Adipocyte (in vitro differentiated cells): ENCODE measurements around the gene COPE.

ENCODE experiments used
- DNase-seq: peaks from one replicate; pipeline ENCODE4 v3.0.0-alpha.2; 2015; ENCODE audit warnings: low read depth
- H3K27me3 ChIP-seq: replicated peaks from 2 replicates; pipeline ENCODE4 v1.7.0; 2013; ENCODE audit warnings: mild to moderate bottlenecking, low read length, moderate library complexity; ENCODE audit not compliant: control insufficient read depth, insufficient read depth
- H3K36me3 ChIP-seq: 2 replicates; pipeline ENCODE4 v1.7.0; 2013; ENCODE audit warnings: low read length, mild to moderate bottlenecking, moderate library complexity; ENCODE audit not compliant: control insufficient read depth, insufficient read depth, severe bottlenecking
- H3K4me1 ChIP-seq: 2 replicates; pipeline ENCODE4 v1.7.0; 2013; ENCODE audit warnings: mild to moderate bottlenecking, low read length, moderate library complexity; ENCODE audit not compliant: control insufficient read depth, insufficient read depth
- H3K4me3 ChIP-seq: 2 replicates; pipeline ENCODE4 v1.7.0; 2013; ENCODE audit warnings: mild to moderate bottlenecking, low read length, moderate library complexity
- H3K9ac ChIP-seq: 2 replicates; pipeline ENCODE4 v1.7.0; 2013; ENCODE audit warnings: mild to moderate bottlenecking, low read length, moderate library complexity
- H3K9me3 ChIP-seq: 2 replicates; pipeline ENCODE4 v1.7.0; 2013; ENCODE audit warnings: mild to moderate bottlenecking, low read length, moderate library complexity; ENCODE audit not compliant: control insufficient read depth

COPE gene

DNA sequence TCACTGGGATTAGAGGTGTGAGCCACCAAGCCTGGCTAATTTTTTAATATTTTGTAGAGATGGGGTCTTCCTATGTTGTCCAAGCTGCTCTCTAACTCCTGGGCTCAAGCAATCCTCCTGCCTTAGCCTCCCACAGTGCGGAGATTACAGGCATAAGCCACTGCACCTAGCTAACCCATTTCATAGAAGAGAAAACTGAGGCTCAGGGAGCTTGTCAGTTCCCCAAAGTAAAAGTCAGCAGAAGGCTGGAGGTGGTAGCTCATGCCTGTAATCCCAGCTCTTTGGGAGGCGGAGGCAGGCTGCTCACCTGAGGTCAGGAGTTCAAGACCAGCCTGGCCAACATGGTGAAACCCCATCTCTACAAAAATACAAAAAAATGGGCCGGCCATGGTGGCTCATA, 30.7 kb upstream of the COPE start:
- H3K4me3 ChIP-seq: no peak overlapping the region
- no peaks in the 10 kb centered on the region for H3K36me3 ChIP-seq
- H3K9me3 ChIP-seq: no peaks in the 10 kb centered on the region
- no peaks in the 10 kb centered on the region for H3K4me1 ChIP-seq
- no peaks in the 10 kb centered on the region for H3K27me3 ChIP-seq
- H3K9ac ChIP-seq: no peak overlapping the region
- no peak for DNase-seq

DNA sequence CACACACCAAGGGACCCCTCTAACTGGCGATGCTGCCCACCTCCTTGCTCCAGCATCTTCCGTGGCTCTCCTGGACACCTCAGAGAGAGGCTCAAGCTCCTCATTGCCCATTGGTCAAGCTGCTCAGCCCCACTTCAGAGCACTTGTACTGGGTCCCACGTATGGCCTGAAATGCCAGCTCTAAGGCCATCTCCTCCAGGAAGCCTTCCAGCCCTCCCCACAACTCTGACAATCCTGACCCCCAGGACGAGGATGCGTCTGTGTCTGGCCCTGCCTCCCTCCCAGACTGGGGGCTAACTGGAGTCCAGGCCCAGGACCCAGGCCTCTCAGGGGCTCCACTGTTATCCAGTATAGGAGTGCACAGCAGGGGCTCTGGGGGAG, 29.8 kb upstream of the COPE start:
- no peaks in the 10 kb centered on the region for H3K36me3 ChIP-seq
- no peak overlapping the region for H3K4me3 ChIP-seq
- no peaks in the 10 kb centered on the region for H3K27me3 ChIP-seq
- DNase-seq: no peak
- no peaks in the 10 kb centered on the region for H3K4me1 ChIP-seq
- H3K9me3 ChIP-seq: no peaks in the 10 kb centered on the region
- no peak overlapping the region for H3K9ac ChIP-seq

DNA sequence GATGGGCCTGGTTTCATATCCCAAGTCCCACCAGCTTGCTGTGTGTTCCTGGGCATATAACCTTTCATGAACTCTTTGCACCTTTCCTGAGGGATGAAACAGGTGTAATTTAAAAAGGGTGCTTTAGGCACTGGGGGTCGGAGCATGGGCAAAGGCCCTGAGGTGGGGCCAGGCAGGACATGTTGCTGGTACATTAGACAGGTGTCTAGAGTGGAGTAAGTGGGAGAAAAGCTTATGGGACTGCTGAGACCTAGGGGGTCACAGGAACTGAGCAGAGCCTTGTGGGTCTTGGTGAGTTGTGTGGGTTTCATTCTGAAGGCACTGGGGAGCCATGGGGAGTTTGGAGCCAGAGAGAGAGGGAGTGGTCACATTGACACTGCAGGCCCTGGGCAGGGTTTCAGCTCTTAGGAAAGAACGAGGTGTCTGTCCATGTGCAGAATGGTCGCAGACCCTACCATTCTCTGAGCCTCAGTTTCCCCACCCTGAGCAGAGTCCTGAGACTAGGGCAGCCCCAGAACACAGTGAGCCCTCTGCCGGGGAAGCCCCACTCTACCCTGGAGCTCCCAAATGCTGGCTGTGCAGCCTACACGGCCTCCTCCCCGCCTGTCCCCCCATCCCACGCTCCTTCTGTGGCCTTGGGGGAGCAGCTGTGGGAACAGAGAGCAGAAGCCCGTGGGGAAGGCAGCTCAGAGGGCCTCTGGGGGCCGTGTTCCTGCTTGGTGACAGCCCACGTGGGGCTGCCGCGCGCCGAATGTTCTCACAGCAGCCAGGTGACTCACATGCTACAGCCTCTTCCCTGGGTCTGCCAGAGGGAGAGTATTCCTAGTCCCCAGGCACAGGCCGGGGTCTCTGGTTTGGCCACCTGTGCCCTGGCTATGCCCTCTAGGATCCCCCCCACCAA, 29.1 kb upstream of the COPE start:
- no peak overlapping the region for H3K9ac ChIP-seq
- no peaks in the 10 kb centered on the region for H3K27me3 ChIP-seq
- H3K9me3 ChIP-seq: no peaks in the 10 kb centered on the region
- no peak for DNase-seq
- no peaks in the 10 kb centered on the region for H3K36me3 ChIP-seq
- no peaks in the 10 kb centered on the region for H3K4me1 ChIP-seq
- no peak overlapping the region for H3K4me3 ChIP-seq

DNA sequence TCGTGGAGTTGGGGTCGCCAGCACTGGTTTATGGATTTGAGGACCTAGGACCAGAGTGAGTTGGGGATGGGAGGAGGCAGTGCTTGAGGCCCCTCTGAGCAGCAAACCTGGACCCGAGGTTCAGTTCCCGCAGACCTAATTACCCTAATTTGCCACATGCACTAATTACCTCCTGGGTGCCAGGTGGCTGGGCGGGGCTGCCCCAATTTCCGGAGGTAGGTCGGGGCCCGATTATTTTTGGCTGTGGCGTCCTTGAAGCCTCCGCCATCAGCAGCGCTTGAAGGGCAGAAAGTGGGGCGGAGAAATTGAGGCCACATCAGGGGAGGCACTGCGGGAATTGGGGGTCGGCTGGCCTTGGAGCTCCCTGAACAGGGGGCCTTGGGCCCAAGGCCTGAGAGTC, 27.7 kb upstream of the COPE start:
- no peak for DNase-seq

DNA sequence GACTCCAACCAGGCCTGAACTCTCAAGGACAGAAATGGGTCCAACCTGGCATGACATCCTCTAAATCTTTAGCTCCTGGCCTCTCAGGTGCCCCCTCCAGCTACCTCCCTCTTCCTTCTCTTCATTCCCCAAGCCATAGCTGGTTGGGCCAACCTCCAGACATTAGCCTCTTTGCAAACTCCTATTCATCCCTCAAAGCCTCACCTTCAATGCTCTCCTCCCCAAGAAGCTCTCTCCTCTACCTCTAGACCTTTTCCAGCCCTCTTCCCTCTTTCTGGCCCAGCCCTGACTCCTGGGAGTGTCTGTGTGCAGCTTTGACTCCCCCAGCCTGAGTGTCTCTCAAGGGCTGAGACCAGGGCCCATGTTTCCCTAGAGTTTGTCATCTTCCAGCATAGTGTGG, 27.1 kb upstream of the COPE start:
- DNase-seq: no peak
- Histone ChIP-seq H3K36me3 (no peaks in the 10 kb centered on the region), H3K4me3 (no peak overlapping the region), H3K27me3 (no peaks in the 10 kb centered on the region), H3K4me1 (peaks cover 2% of the 10 kb centered on the region), H3K9ac (no peak overlapping the region), H3K9me3 (no peaks in the 10 kb centered on the region)

More for the DNA sequence above, 27.7 kb upstream of the COPE start:
- no peaks in the 10 kb centered on the region for H3K27me3 ChIP-seq
- H3K36me3 ChIP-seq: no peaks in the 10 kb centered on the region
- H3K4me3 ChIP-seq: no peak overlapping the region
- H3K4me1 ChIP-seq: no peaks in the 10 kb centered on the region
- no peaks in the 10 kb centered on the region for H3K9me3 ChIP-seq
- no peak overlapping the region for H3K9ac ChIP-seq

DNA sequence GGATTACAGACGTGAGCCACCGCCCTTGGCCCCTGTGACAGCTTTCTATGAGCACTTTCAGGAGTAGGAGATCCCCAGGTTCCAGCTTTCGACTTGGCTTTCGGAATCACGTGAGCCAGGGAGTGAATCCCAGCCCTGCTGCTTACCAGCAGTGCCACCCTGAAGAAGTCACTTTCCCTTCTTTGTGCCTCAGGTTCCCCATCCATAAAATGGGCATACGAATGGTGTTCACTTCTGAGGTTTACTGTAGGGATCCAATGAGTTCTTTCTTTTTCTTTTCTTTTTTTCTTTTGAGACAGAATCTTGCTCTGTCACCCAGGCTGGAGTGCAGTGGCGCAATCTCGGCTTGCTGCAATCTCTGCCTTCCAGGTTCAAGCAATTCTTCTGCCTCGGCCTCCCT, 26.1 kb upstream of the COPE start:
- Histone ChIP-seq H3K9me3 (no peaks in the 10 kb centered on the region), H3K4me1 (peaks cover 2% of the 10 kb centered on the region), H3K27me3 (no peaks in the 10 kb centered on the region), H3K36me3 (no peaks in the 10 kb centered on the region), H3K4me3 (no peak overlapping the region), H3K9ac (no peak overlapping the region)
- DNase-seq: no peak

DNA sequence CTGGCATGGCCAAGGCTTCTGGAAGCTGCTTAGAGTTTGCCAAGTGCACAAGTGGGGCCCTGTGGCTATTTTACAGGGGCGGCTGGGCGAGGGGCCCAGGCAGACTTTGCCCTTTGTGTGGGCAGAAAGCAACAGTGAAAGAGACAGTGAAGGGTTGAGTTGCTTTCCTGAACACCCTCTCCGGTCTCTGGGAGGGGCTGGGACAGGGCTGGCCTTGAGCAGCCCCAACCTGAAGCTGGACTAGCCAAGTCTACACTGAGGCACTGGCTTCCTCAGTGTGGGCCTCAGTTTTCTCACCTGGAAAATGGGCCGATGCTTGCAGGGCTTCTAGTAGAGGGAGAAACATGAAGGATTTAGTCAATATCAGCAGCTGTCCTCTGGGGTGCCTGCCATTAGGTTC, 24.3 kb upstream of the COPE start:
- no peaks in the 10 kb centered on the region for H3K27me3 ChIP-seq
- no peaks in the 10 kb centered on the region for H3K9me3 ChIP-seq
- H3K4me3 ChIP-seq: no peak overlapping the region
- peaks cover 9% of the 10 kb centered on the region for H3K4me1 ChIP-seq
- H3K36me3 ChIP-seq: peaks cover 2% of the 10 kb centered on the region
- no peak for DNase-seq
- H3K9ac ChIP-seq: no peak overlapping the region

DNA sequence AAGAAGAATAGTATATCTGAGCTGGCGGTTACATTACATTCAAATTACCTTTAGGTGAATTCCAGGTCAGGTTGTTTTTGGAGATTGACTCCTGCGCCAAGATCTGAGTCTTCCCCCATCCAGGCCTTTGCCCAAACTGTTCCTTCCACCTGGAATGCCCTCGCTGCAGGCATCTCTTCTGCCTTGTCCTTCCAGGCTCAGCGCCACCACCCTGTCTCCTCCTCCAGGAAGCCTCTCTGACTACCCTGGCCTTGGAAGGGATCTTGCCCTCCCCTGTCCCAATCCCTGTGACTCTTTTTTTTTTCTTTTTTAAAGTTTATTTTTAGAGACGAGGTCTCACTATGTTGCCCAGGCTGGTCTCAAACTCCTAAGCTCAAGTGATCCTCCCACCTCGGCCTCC, 23.5 kb upstream of the COPE start:
- H3K4me3 ChIP-seq: no peak overlapping the region
- H3K36me3 ChIP-seq: peaks cover 9% of the 10 kb centered on the region
- no peak overlapping the region for H3K9ac ChIP-seq
- H3K4me1 ChIP-seq: peaks cover 9% of the 10 kb centered on the region
- no peak for DNase-seq
- no peaks in the 10 kb centered on the region for H3K9me3 ChIP-seq
- no peaks in the 10 kb centered on the region for H3K27me3 ChIP-seq

DNA sequence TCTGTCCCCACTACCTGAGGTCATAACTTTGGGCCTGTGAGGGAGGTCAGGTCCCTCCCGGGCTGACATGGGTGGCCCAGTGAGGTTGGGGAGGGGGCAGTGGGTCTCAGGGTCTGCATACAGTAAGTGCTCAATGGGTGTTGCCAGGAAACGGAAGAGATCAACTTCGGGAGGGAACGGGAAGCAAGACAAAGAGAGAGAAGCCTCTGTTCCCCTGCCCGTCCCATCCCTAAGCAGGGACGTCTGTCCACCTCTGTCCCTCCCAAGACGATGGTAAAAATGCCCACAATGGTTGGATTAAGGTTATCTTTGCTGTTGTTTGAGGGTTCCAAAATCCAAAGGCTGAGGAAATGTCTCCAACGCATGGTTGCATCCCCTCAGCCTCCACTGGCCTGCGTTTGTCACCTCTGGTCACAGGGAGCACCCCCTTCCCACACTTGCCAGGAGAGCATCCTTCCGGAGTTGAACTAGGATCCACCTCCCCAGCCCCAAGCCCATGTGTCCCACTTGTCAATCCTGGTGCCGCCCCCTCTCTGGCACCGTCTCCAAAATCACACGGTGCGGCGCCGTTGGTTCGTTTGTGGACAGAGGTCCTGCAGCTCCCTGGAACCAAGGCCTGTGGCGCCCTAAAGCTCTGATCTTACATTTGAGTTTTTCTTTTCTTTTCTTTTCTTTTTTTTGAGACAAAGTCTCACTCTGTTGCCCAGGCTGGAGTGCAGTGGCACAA, 22.6 kb upstream of the COPE start:
- H3K4me1 ChIP-seq: peaks cover 9% of the 10 kb centered on the region
- H3K9ac ChIP-seq: peak overlapping the region; percentile 56
- peaks cover 10% of the 10 kb centered on the region for H3K36me3 ChIP-seq
- no peaks in the 10 kb centered on the region for H3K27me3 ChIP-seq
- H3K9me3 ChIP-seq: no peaks in the 10 kb centered on the region
- H3K4me3 ChIP-seq: peak overlapping the region; percentile 68
- no peak for DNase-seq

DNA sequence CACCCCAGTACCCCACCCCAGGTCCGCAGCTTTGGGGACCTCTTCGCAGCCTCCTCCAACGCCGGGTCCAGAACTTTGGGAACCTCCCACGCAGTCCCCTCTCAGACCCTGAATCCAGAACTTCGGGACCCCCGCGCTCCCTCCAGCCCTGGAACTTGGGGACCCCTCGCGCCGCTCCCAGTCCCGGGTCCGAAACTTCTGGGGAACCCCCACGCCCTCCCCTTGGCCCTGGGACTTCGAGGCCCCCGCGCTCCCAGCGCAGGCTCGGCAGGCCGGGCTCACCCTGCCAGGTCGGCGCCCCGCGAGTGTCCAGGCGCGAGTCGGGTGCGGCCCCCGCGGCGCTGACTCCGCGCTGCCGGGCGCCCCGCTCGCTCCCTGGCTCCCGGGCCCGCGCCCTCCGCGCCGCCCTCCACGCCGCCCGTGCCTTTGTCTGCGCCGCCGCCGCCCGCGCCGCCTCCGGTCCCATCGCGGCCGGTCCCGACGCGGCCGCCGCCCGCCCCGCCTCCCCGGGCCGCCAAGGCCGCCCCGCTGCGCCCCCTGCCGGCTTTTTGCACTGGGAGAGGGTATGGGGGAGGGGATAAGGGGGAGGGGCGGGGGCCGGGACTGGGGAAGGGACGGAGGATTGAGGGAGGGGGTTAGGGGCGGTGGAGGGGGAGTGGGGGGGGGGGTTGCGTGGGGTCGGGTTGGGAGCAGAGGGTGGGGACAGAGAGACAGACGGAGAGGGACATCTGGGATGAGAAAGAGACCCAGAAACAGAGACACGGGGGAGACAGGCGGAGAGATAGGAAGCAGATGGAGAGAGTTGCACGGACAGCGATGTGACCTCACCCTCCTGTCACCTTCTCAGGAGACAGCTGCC, 21.8 kb upstream of the COPE start, which contains the start of gene HOMER3:
Gene HOMER3, minus strand, starts transcription at position 449 of the 859 bp plus-strand sequence. CDS start 2,235 bp downstream, outside the sequence.
- Histone ChIP-seq H3K27me3 (no peaks in the 10 kb centered on the region), H3K36me3 (peaks cover 10% of the 10 kb centered on the region), H3K4me3 (peak within 1 kb of the TSS; percentile 92), H3K9me3 (no peaks in the 10 kb centered on the region), H3K4me1 (peaks cover 9% of the 10 kb centered on the region), H3K9ac (peak within 1 kb of the TSS; percentile 91)
- DNase-seq: peak; percentile 95
